HepG2 (cell line): ENCODE measurements around the gene UFL1. TPM values are rescaled to one million over a fixed set of nuclear protein-coding genes. Genes with fewer than 3 reads are reported as not detected.

Source experiments
- ATAC-seq: fragments of 200-7000 bp; cut with Tn5 transposase; 3 replicates; pipeline ENCODE4 v1.9.1; 2020; ENCODE audit warnings: mild to moderate bottlenecking, moderate library complexity
- BruUV-seq: library from RNA; stranded (reverse); fragments of 400-500 nt; replicated peaks from 2 replicates; lab custom pipeline; 2021; lab: Mats Ljungman, UMichigan
- CTCF ChIA-PET: fragments of 300-600 bp; formaldehyde crosslinking; extraction: SDS; loops from one replicate; lab custom pipeline; 2021; ENCODE audit warnings: low total read pairs, inconsistent platforms, low intra/inter-chr PET ratio; lab: Yijun Ruan, JAX
- POLR2A ChIA-PET: fragments of 350-600 bp; sonication (Branson Sonifier 250); formaldehyde crosslinking; loops from one replicate; lab custom pipeline; 2020; ENCODE audit warnings: antibody characterized with exemption, inconsistent platforms; lab: Yijun Ruan, JAX
- DNase-seq: peaks from one replicate; pipeline ENCODE4 v3.0.0-alpha.2; 2015; ENCODE audit warnings: low spot score
- FAIRE-seq: peaks from 3 replicates; lab custom pipeline; 2011; peaks lifted over from hg19 to GRCh38; lab: Jason Lieb, UNC
- H2AFZ ChIP-seq: one replicate; pipeline ENCODE4 v1.6.1; 2011; ENCODE audit warnings: low read length, inconsistent platforms
- H3K27ac ChIP-seq: fragments of 300-600 bp; 3 replicates; pipeline ENCODE4 v1.8.0; 2011; ENCODE audit warnings: mixed run types, mild to moderate bottlenecking, mixed read lengths, low read length, inconsistent platforms; ENCODE audit not compliant: insufficient read depth; ENCODE audit errors: extremely low read length
- H3K27me3 ChIP-seq, 2 experiments: fragments of 200-600 bp in 1 of 2; 2 replicates in 1 of 2; 3 replicates in 1 of 2; pipeline versions ENCODE4 v1.6.0 to v1.8.0; 2011; ENCODE audit warnings: low read length in 2 of 2, mild to moderate bottlenecking in 2 of 2, moderate library complexity in 2 of 2, inconsistent platforms in 1 of 2; ENCODE audit not compliant: insufficient read depth in 2 of 2, control insufficient read depth in 1 of 2
- H3K36me3 ChIP-seq, 2 experiments: fragments of 200-600 bp in 1 of 2; replicated peaks in 1 of 2; 2 replicates in 1 of 2; 3 replicates in 1 of 2; pipeline versions ENCODE4 v1.5.1 to v1.8.0; 2011; ENCODE audit warnings: low read length in 2 of 2, inconsistent platforms in 1 of 2; ENCODE audit not compliant: insufficient read depth in 2 of 2, control insufficient read depth in 1 of 2
- H3K4me1 ChIP-seq: 2 replicates; pipeline ENCODE4 v1.5.1; 2012; ENCODE audit warnings: low read length, inconsistent platforms; ENCODE audit not compliant: insufficient read depth
- H3K4me2 ChIP-seq: 2 replicates; pipeline ENCODE4 v1.6.0; 2011; ENCODE audit warnings: low read depth, low read length, inconsistent platforms
- H3K4me3 ChIP-seq, 3 experiments: fragments of 200-600 bp in 1 of 3; sonication (generic), shearing (Covaris generic) in 1 of 3; replicated peaks in 1 of 3; 2 replicates each; pipeline ENCODE4 v1.5.1; 2011 to 2016; ENCODE audit warnings: low read length in 3 of 3, inconsistent platforms in 2 of 3, low read depth in 2 of 3, mild to moderate bottlenecking in 2 of 3, control low read depth in 1 of 3, mixed read lengths in 1 of 3; ENCODE audit not compliant: insufficient read depth in 1 of 3
- H3K79me2 ChIP-seq: one replicate; pipeline ENCODE4 v1.6.1; 2011; ENCODE audit warnings: low read length, inconsistent platforms; ENCODE audit not compliant: insufficient read depth
- H3K9ac ChIP-seq: 2 replicates; pipeline ENCODE4 v1.6.0; 2011; ENCODE audit warnings: mild to moderate bottlenecking, low read depth, low read length, inconsistent platforms; ENCODE audit not compliant: insufficient read depth
- H3K9me3 ChIP-seq: 2 replicates; pipeline ENCODE4 v1.5.1; 2012; ENCODE audit warnings: mild to moderate bottlenecking, low read length
- H4K20me1 ChIP-seq: 2 replicates; pipeline ENCODE4 v1.6.0; 2011; ENCODE audit warnings: inconsistent platforms, mild to moderate bottlenecking, low read length, moderate library complexity; ENCODE audit not compliant: insufficient read depth
- CREM ChIP-seq, 2 experiments: sonication (generic) in 1 of 2; formaldehyde crosslinking in 1 of 2; IDR thresholded peaks; 2 replicates each; pipeline versions ENCODE4 v1.4.0 to v1.6.1; 2016 to 2020; ENCODE audit warnings: antibody characterized with exemption in 1 of 2, mild to moderate bottlenecking in 1 of 2, missing genetic modification reagents in 1 of 2
- DMAP1 ChIP-seq: IDR thresholded peaks from 2 replicates; pipeline ENCODE4 v1.6.1; 2016
- UBTF ChIP-seq: sonication (generic); formaldehyde crosslinking; IDR thresholded peaks from 2 replicates; pipeline ENCODE4 v1.4.0; 2020; ENCODE audit warnings: mild to moderate bottlenecking, missing genetic modification reagents
- ZNF841 ChIP-seq: sonication (generic); formaldehyde crosslinking; IDR thresholded peaks from 2 replicates; pipeline ENCODE4 v1.8.1; 2023; ENCODE audit warnings: missing genetic modification reagents, borderline replicate concordance
- WGBS: methylation state at CpG from one replicate; pipeline ENCODE4 v1.1.6; 2017; ENCODE audit warnings: low lambda C conversion rate; 5-methylcytosine and 5-hydroxymethylcytosine counted together
- in situ Hi-C: cut with HindIII; loops from 2 replicates; pipeline ENCODE4 v1.10.0; 2017; ENCODE audit warnings: low pct_unique_long_range_greater_than_20kb; ENCODE audit not compliant: extremely low pct_ligation_motif_present
- intact Hi-C: fragments of 100-400 bp; cut with micrococcal nuclease; formaldehyde crosslinking; loops from one replicate; pipeline ENCODE4 v1.10.0; 2022; ENCODE audit not compliant: unreplicated experiment
- polyA plus RNA-seq, 8 experiments: library from polyadenylated mRNA; depleted of rRNA in 3 of 8; stranded (reverse) in 7 of 8; unstranded in 1 of 8; fragments of >200 nt; fragmentation: Illumina TruSeq in 4 of 8; extraction: Trizol in 4 of 8; gene quantifications; 2 replicates each; pipeline versions ENCODE4 v1.2.1 to v1.2.3, GENCODE V29; 2011 to 2016; ENCODE audit warnings: low read depth in 4 of 8, missing spikeins in 1 of 8, mixed read lengths in 1 of 8; ENCODE audit not compliant: insufficient read depth in 1 of 8
- total RNA-seq, 5 experiments: library from RNA; depleted of rRNA; stranded (reverse); fragments of >200 nt; fragmentation: Illumina TruSeq; extraction: Trizol; gene quantifications; 2 replicates each; pipeline ENCODE4 v1.2.3, GENCODE V29; 2016; ENCODE audit warnings: low read depth in 1 of 5

The UFL1 gene
- total and polyA plus RNA-seq, 2 of the 13 experiments (the other 11 are each of a cell fraction or from before 2014, with no cell fraction given), result 8.8 to 24.7 TPM

GRCh38 chr6:96505363-96505762 lies 16.2 kb upstream of the UFL1 start (continued):
- TF ChIP-seq UBTF (no peak), CREM (IDR thresholded peaks at IDR 0.05) (no peak), CREM (CRISPR knock-in tag; IDR thresholded peaks at IDR 0.05) (no peak)

- DNase-seq, result no peak
- no peaks in the 10 kb centered on the region for H3K79me2 ChIP-seq
- ATAC-seq, result no peak
- POLR2A ChIA-PET, result no interaction called here
- H3K4me2 ChIP-seq, result no peak overlapping the region
- FAIRE-seq, result no peak
- intact Hi-C loops, result no loop called here
- 40% methylated on average over 2 of the region's 2 CpGs for WGBS
- no peak overlapping the region for H3K27ac ChIP-seq
- H3K27me3 ChIP-seq, result no peaks in the 10 kb centered on the region
- H4K20me1 ChIP-seq, result no peaks in the 10 kb centered on the region
- no peaks in the 10 kb centered on the region; the same call in 1 of the 2 replicates for H3K9me3 ChIP-seq
- no peaks in the 10 kb centered on the region for H3K4me1 ChIP-seq
- TF ChIP-seq DMAP1 (CRISPR knock-in tag) (no peak), ZNF841 (peak; percentile 97)
- TF ChIP-seq, all 625 proteins: peak for 1
- H3K4me3 ChIP-seq, result no peak overlapping the region
- no peak overlapping the region for H2AFZ ChIP-seq
- in situ Hi-C loops, result no loop called here
- no peak overlapping the region for H3K9ac ChIP-seq
- CTCF ChIA-PET, result no interaction called here
- BruUV-seq, result no TSS peak
- no peaks in the 10 kb centered on the region for H3K36me3 ChIP-seq
Measured at GRCh38 chr6:96509281-96509680, 12.3 kb upstream of the UFL1 start.
